Measurements from ENCODE around the gene DNAJC16.

Gene DNAJC16

GRCh38 chr1:15506831-15507230, 19.8 kb upstream of the DNAJC16 start:
- no peaks in the 10 kb centered on the region for H3K4me1 Mint-ChIP-seq
- H3K36me3 Mint-ChIP-seq (ENCODE audit: low read depth): peaks cover 5% of the 10 kb centered on the region

GRCh38 chr1:15507278-15507677, 19.4 kb upstream of the DNAJC16 start:
- H3K27me3 Mint-ChIP-seq (ENCODE audit: low read depth, poor library complexity): peaks cover 2% of the 10 kb centered on the region
- no peaks in the 10 kb centered on the region for H3K9me3 Mint-ChIP-seq
- no peak for TF ChIP-seq CTCF (IDR thresholded peaks at IDR 0.05)
- no peak for DNase-seq
- peak overlapping the region; percentile 82 for H3K27ac Mint-ChIP-seq
- H3K4me1 Mint-ChIP-seq: no peaks in the 10 kb centered on the region
- H3K36me3 Mint-ChIP-seq (ENCODE audit: low read depth): peaks cover 9% of the 10 kb centered on the region
- H3K4me3 Mint-ChIP-seq: no peak overlapping the region

More at GRCh38 chr1:15506831-15507230, 19.8 kb upstream of the DNAJC16 start:
- Mint-ChIP-seq H3K9me3 (no peaks in the 10 kb centered on the region), H3K27ac (no peak overlapping the region), H3K27me3 (ENCODE audit: low read depth, poor library complexity) (peaks cover 2% of the 10 kb centered on the region), H3K4me3 (no peak overlapping the region)
- no peak for TF ChIP-seq CTCF (IDR thresholded peaks at IDR 0.05)
- no peak for DNase-seq

DNA sequence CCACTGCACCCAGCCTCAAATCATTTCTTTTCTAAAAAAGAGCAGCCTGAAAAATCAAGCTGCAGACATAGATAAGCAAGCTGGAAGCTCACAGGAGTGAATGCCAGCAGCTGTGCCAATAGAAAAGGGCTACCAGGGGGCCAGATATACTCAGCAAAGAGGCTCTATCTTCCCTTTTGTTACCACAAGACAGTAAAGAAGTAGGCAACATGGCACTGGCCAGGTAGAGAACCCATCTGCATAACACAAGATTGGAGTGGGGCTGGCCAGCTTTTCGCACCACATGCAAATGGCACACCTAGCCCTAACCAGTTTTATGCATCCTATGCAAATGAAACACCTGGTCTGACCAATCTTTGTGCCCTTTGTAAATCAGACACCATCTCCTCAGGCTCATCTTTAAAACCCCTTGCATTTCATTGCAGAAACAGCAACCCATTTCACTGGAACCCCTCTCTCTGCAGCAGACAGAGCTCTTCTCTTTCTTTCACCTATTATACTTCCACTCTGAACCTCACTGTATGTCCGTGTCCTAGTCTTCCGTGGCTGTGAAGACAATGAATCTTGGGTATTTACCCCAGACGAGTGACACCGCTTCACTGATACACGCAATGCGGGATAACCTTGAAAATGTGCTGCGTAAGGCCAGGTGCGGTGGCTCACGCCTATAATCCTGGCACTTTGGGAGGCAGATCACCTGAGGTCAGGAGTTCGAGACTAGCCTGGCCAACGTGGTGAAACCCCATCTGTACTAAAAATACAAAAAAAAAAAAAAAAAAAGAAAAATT, 17.8 kb upstream of the DNAJC16 start:
- TF ChIP-seq CTCF (IDR thresholded peaks at IDR 0.05): no peak
- no peaks in the 10 kb centered on the region for H3K4me1 Mint-ChIP-seq
- no peaks in the 10 kb centered on the region for H3K27me3 Mint-ChIP-seq (ENCODE audit: low read depth, poor library complexity)
- no peak for DNase-seq
- no peak overlapping the region for H3K27ac Mint-ChIP-seq
- no peak overlapping the region for H3K4me3 Mint-ChIP-seq
- no peaks in the 10 kb centered on the region for H3K9me3 Mint-ChIP-seq
- H3K36me3 Mint-ChIP-seq (ENCODE audit: low read depth): peaks cover 15% of the 10 kb centered on the region

DNA sequence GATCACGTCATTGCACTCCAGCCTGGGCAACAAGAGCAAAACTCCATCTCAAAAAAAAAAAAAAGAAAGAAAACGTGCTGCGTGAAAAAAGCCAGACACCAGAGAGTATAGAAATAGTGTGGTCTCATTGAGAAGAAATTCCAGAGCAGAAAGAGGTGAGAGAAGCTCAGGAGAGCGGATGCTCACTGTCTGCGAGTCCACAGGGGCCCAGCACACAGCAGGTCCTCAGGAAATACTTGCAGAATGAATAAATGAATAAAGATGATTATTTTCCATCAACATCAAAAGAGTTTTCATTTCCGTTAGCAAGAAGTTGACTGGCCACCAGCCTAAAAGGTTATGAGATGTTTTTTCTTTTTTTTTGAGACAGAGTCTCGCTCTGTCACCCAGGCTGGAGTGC, 17.1 kb upstream of the DNAJC16 start:
- no peak for DNase-seq
- Mint-ChIP-seq H3K9me3 (no peaks in the 10 kb centered on the region), H3K4me1 (no peaks in the 10 kb centered on the region), H3K27me3 (ENCODE audit: low read depth, poor library complexity) (no peaks in the 10 kb centered on the region), H3K27ac (no peak overlapping the region), H3K36me3 (ENCODE audit: low read depth) (peaks cover 15% of the 10 kb centered on the region), H3K4me3 (no peak overlapping the region)
- TF ChIP-seq CTCF (IDR thresholded peaks at IDR 0.05): no peak

DNA sequence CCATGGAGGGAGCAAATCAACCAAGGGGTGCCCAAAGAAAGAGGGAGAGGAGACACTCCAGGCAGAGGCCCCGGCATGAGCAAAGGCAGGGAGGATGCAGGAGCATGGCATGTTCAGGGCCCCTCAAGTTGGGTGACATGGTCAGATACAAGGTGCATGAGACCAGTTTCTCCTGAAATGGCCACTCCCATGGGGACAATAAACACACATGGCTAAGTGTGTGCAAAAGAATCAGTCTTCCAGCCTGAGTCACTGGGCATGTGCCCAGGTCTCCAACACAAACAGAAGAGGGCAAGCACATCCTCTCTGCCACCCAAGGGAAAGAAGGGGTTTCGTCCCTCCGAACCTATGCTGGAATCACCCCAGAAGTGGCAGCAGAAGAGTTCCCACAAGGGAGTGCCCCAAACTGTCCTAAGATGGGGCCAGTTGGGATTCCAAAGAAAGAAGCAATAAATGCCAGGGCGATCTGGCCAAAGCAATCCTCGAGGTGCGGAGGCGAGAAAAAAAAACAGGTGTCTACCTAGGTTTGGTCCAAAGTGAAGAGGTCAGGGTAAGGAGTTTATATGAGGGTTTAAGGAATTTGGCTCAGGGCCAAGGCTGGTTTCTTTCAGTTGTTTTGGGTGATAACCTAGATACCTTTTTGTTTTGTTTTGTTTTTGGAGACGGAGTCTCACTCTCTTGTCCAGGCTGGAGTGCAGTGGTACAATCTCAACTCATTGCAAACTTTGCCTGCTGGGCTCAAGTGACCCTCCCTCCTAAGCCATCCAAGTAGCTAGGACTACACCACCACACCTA, 15.8 kb upstream of the DNAJC16 start:
- Mint-ChIP-seq H3K4me3 (no peak overlapping the region), H3K27ac (no peak overlapping the region), H3K9me3 (no peaks in the 10 kb centered on the region), H3K27me3 (ENCODE audit: low read depth, poor library complexity) (no peaks in the 10 kb centered on the region), H3K36me3 (ENCODE audit: low read depth) (peaks cover 21% of the 10 kb centered on the region), H3K4me1 (no peaks in the 10 kb centered on the region)
- TF ChIP-seq CTCF (IDR thresholded peaks at IDR 0.05): no peak
- no peak for DNase-seq
